H9 (cell line): ENCODE data around the gene MYOM1. TPM values are rescaled to one million over a fixed set of nuclear protein-coding genes. Genes with fewer than 3 reads are reported as not detected.

Experiments used
- DNase-seq: peaks from one replicate; pipeline ENCODE4 v3.0.0-alpha.2; 2017
- H2AFZ ChIP-seq: one replicate; pipeline ENCODE4 v1.6.1; 2013; ENCODE audit warnings: mild to moderate bottlenecking, low read length, control low read depth, moderate library complexity
- H2AK5ac ChIP-seq: 2 replicates; pipeline ENCODE4 v1.6.1; 2013; ENCODE audit warnings: low read length, control low read depth, mixed read lengths; ENCODE audit not compliant: insufficient read length
- H2BK120ac ChIP-seq: one replicate; pipeline ENCODE4 v1.6.1; 2013; ENCODE audit warnings: low read depth, mild to moderate bottlenecking, low read length, control low read depth, inconsistent platforms; ENCODE audit not compliant: poor library complexity, severe bottlenecking
- H2BK12ac ChIP-seq: 2 replicates; pipeline ENCODE4 v1.6.1; 2013; ENCODE audit warnings: low read length, control low read depth, mixed read lengths, low read depth; ENCODE audit not compliant: insufficient read length
- H2BK15ac ChIP-seq: 2 replicates; pipeline ENCODE4 v1.6.1; 2013; ENCODE audit warnings: low read depth, low read length, control low read depth
- H2BK20ac ChIP-seq: one replicate; pipeline ENCODE4 v1.6.1; 2013; ENCODE audit warnings: low read depth, mild to moderate bottlenecking, low read length, control low read depth, inconsistent platforms; ENCODE audit not compliant: poor library complexity, severe bottlenecking
- H2BK5ac ChIP-seq: 2 replicates; pipeline ENCODE4 v1.6.1; 2013; ENCODE audit warnings: low read length, control low read depth, mixed read lengths; ENCODE audit not compliant: insufficient read length
- H3K14ac ChIP-seq: 2 replicates; pipeline ENCODE4 v1.6.1; 2013; ENCODE audit warnings: low read length, control low read depth; ENCODE audit not compliant: insufficient read depth
- H3K18ac ChIP-seq: 2 replicates; pipeline ENCODE4 v1.6.1; 2013; ENCODE audit warnings: low read depth, mild to moderate bottlenecking, mixed read lengths, low read length, control low read depth; ENCODE audit not compliant: insufficient read length
- H3K23ac ChIP-seq: 2 replicates; pipeline ENCODE4 v1.6.1; 2013; ENCODE audit warnings: low read length, control low read depth, mixed read lengths, low read depth; ENCODE audit not compliant: insufficient read length
- H3K23me2 ChIP-seq: 2 replicates; pipeline ENCODE4 v1.6.1; 2013; ENCODE audit warnings: low read depth, mild to moderate bottlenecking, mixed read lengths, low read length, control low read depth; ENCODE audit not compliant: insufficient read length, poor library complexity, severe bottlenecking
- H3K27ac ChIP-seq: 2 replicates; pipeline ENCODE4 v1.5.1; 2013; ENCODE audit warnings: low read length, control low read depth, mixed read lengths, low read depth; ENCODE audit not compliant: insufficient read length
- H3K27me3 ChIP-seq: 2 replicates; pipeline ENCODE4 v1.6.1; 2013; ENCODE audit warnings: low read length, control low read depth, inconsistent platforms; ENCODE audit not compliant: insufficient read depth
- H3K4ac ChIP-seq: 2 replicates; pipeline ENCODE4 v1.6.1; 2013; ENCODE audit warnings: low read depth, mild to moderate bottlenecking, control low read depth, inconsistent platforms, low read length, moderate library complexity
- H3K4me1 ChIP-seq: 2 replicates; pipeline ENCODE4 v1.6.1; 2013; ENCODE audit warnings: low read length, control low read depth, inconsistent platforms; ENCODE audit not compliant: insufficient read depth
- H3K4me2 ChIP-seq: 2 replicates; pipeline ENCODE4 v1.6.1; 2013; ENCODE audit warnings: low read length, control low read depth, mixed read lengths; ENCODE audit not compliant: insufficient read length, insufficient read depth
- H3K56ac ChIP-seq: 2 replicates; pipeline ENCODE4 v1.6.1; 2013; ENCODE audit warnings: low read depth, mild to moderate bottlenecking, mixed read lengths, low read length, control low read depth; ENCODE audit not compliant: insufficient read length
- H3K79me1 ChIP-seq: 2 replicates; pipeline ENCODE4 v1.6.1; 2013; ENCODE audit warnings: low read depth, mild to moderate bottlenecking, moderate library complexity, low read length, control low read depth, inconsistent platforms; ENCODE audit not compliant: insufficient read depth, poor library complexity, severe bottlenecking
- H3K79me2 ChIP-seq: 2 replicates; pipeline ENCODE4 v1.6.1; 2013; ENCODE audit warnings: low read length, control low read depth, inconsistent platforms; ENCODE audit not compliant: insufficient read depth
- H3K9ac ChIP-seq: 2 replicates; pipeline ENCODE4 v1.6.1; 2013; ENCODE audit warnings: low read length, control low read depth, mixed read lengths; ENCODE audit not compliant: insufficient read length; ENCODE audit errors: extremely low read depth
- H3K9me3 ChIP-seq: one replicate; pipeline ENCODE4 v1.6.1; 2013; ENCODE audit warnings: low read depth, low read length, inconsistent platforms; ENCODE audit not compliant: control insufficient read depth
- H3T11ph ChIP-seq: one replicate; pipeline ENCODE4 v1.6.1; 2013; ENCODE audit warnings: mild to moderate bottlenecking, low read length, control low read depth, inconsistent platforms
- H4K20me1 ChIP-seq: one replicate; pipeline ENCODE4 v1.6.1; 2013; ENCODE audit not compliant: control insufficient read depth, insufficient read length, insufficient read depth
- H4K5ac ChIP-seq: 2 replicates; pipeline ENCODE4 v1.6.1; 2013; ENCODE audit warnings: low read depth, mild to moderate bottlenecking, mixed read lengths, low read length, control low read depth; ENCODE audit not compliant: insufficient read length
- H4K8ac ChIP-seq: replicated peaks from 2 replicates; pipeline ENCODE4 v1.6.1; 2013; ENCODE audit warnings: low read length, control low read depth, mixed read lengths, low read depth; ENCODE audit not compliant: insufficient read length
- H4K91ac ChIP-seq: 2 replicates; pipeline ENCODE4 v1.6.1; 2013; ENCODE audit warnings: low read depth, mild to moderate bottlenecking, moderate library complexity, mixed read lengths, low read length, control low read depth; ENCODE audit not compliant: insufficient read length
- H3K27ac Mint-ChIP-seq, 3 experiments: 2 replicates in 2 of 3; 3 replicates in 1 of 3; pipeline ENCODE4 v1.8.0; 2020 to 2021; ENCODE audit warnings: mixed read lengths in 3 of 3, mild to moderate bottlenecking in 1 of 3, moderate library complexity in 1 of 3
- H3K27me3 Mint-ChIP-seq: 2 replicates; pipeline ENCODE4 v1.8.0; 2021; ENCODE audit warnings: low read depth, mild to moderate bottlenecking, moderate library complexity, mixed read lengths
- H3K36me3 Mint-ChIP-seq, 3 experiments: 2 replicates in 2 of 3; 3 replicates in 1 of 3; pipeline ENCODE4 v1.8.0; 2020 to 2021; ENCODE audit warnings: low read depth in 3 of 3, mixed read lengths in 3 of 3; ENCODE audit not compliant: insufficient read depth in 1 of 3
- H3K4me1 Mint-ChIP-seq, 2 experiments: 2 replicates each; pipeline ENCODE4 v1.8.0; 2020; ENCODE audit warnings: mixed read lengths in 2 of 2
- H3K4me3 Mint-ChIP-seq, 2 experiments: 2 replicates in 1 of 2; 3 replicates in 1 of 2; pipeline ENCODE4 v1.8.0; 2020 to 2021; ENCODE audit warnings: mild to moderate bottlenecking in 2 of 2, mixed read lengths in 2 of 2, moderate library complexity in 1 of 2
- H3K9me3 Mint-ChIP-seq, 2 experiments: 2 replicates in 1 of 2; 3 replicates in 1 of 2; pipeline ENCODE4 v1.8.0; 2020; ENCODE audit warnings: mild to moderate bottlenecking in 2 of 2, mixed read lengths in 2 of 2, moderate library complexity in 1 of 2
- CTCF ChIP-seq: fragments of 200-600 bp; sonication (generic); conservative IDR thresholded peaks from 3 replicates; pipeline ENCODE4 v1.8.0; 2021; ENCODE audit warnings: antibody characterized with exemption, mild to moderate bottlenecking
- WGBS: extraction: QIAGEN DNeasy Blood & Tissue Kit; methylation state at CpG from one replicate; pipeline ENCODE4 v1.1.7; 2013; ENCODE audit warnings: missing lambda C conversion rate, low lambda C conversion rate, mixed read lengths; ENCODE audit not compliant: insufficient read length; ENCODE audit errors: extremely low coverage; 5-methylcytosine and 5-hydroxymethylcytosine counted together
- total RNA-seq: library from RNA; stranded (reverse); gene quantifications from 2 replicates; pipeline ENCODE4 v1.2.1, GENCODE V29; 2021

The MYOM1 gene
- total RNA-seq, 1 experiment from 2014 or later = 0.17 TPM

DNA sequence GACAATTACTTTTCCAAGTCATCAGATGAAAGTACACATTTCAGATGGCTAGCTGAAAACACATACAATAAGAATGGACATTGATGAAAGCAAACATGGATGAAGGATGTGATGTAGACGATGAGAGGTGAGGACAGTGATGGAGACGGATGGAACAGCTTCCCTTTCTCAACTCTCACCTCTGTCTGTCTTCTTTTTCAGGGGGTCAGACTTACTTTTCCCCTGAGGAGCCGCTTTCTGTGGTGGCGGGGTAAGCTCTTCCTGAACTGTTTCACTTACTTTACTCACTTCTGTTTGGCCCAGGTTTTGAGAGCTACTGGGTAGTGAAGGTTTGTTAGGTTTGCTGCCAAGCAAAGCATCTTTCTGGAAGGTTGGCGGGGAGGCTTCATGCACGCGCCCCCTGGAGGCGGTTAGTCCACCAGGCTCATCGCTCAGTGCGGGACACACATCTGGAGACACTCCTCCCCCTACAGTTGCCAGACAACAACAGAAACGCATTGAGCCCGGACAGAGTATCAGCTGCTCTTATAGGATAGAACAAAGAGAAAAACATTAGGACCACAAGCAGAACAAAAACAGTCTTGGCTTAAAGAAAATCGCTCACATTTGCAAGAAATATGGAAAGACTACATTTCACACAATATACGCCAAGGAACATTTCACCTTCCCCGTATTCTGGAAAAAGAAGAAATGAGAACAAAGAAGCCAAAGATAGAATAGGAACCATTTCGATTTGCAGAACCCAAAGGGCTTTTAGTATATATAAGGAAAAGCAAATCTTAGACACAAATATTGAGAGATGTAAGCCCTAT, 90.5 kb downstream of the MYOM1 start:
- Histone ChIP-seq H3K9me3 (no peaks in the 10 kb centered on the region), H3K4me1 (no peaks in the 10 kb centered on the region), H4K20me1 (no peaks in the 10 kb centered on the region), H2BK120ac (no peak overlapping the region), H3K27me3 (no peaks in the 10 kb centered on the region), H2BK12ac (no peak overlapping the region), H3K4ac (no peak overlapping the region), H3K23me2 (no peaks in the 10 kb centered on the region), H3T11ph (no peak overlapping the region), H2BK15ac (no peak overlapping the region), H3K79me2 (no peaks in the 10 kb centered on the region), H3K9ac (no peak overlapping the region), H3K27ac (no peak overlapping the region), H3K14ac (no peak overlapping the region), H4K8ac (no peak overlapping the region), H2BK5ac (no peak overlapping the region), H4K91ac (no peak overlapping the region), H3K79me1 (no peaks in the 10 kb centered on the region), H3K18ac (no peak overlapping the region), H3K56ac (no peak overlapping the region), H2AFZ (no peak overlapping the region), H4K5ac (no peak overlapping the region), H3K4me2 (no peak overlapping the region), H2AK5ac (no peak overlapping the region), H3K23ac (no peak overlapping the region), H2BK20ac (no peak overlapping the region)
- H3K27ac Mint-ChIP-seq = no peak overlapping the region; a peak in 1 of 7 replicates
- peaks cover 7% of the 10 kb centered on the region in 2 experiments for H3K4me1 Mint-ChIP-seq
- TF ChIP-seq CTCF = peak; percentile 93
- no peaks in the 10 kb centered on the region; the same call in 1 of the 2 replicates for H3K27me3 Mint-ChIP-seq
- no CpG with 5 or more reads among the region's 16 CpGs for WGBS
- no peaks in the 10 kb centered on the region for H3K36me3 Mint-ChIP-seq
- H3K4me3 Mint-ChIP-seq = no peak overlapping the region
- DNase-seq = peak; percentile 92
- H3K9me3 Mint-ChIP-seq = no peaks in the 10 kb centered on the region
